CD4-positive, alpha-beta T cell treated with Interleukin-21 for 1 hour (primary cell): ENCODE data around the gene LRRC51.
"Not testable (repeated sequence)": the region's sequence is repeated elsewhere in the genome, so short reads cannot be mapped to it uniquely, and the experiment has no call there.

Experiments
- DNase-seq: peaks from one replicate; pipeline ENCODE4 v3.0.0-alpha.2; 2020

LRRC51 gene

DNA sequence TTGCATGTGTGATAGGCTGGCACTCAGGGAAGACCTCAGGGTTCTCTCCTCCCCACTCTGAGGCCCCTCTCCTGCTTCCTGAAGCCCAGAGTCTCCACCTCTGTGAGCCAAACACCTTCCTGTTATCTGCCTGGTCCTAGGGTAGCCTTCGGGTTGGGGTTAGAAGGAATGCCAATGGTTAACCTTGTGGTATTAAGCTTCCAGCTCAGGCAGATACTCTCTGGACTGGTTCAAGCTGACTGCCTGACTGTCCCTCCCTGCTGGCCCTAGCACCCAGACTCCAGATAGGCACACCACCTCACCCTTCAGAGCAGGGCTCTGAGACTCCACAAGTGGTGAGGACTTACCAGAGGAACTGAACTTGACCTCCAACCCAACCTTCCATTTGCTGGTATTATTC lies 61.9 kb downstream of the LRRC51 start:
- not testable (repeated sequence) for DNase-seq

DNA sequence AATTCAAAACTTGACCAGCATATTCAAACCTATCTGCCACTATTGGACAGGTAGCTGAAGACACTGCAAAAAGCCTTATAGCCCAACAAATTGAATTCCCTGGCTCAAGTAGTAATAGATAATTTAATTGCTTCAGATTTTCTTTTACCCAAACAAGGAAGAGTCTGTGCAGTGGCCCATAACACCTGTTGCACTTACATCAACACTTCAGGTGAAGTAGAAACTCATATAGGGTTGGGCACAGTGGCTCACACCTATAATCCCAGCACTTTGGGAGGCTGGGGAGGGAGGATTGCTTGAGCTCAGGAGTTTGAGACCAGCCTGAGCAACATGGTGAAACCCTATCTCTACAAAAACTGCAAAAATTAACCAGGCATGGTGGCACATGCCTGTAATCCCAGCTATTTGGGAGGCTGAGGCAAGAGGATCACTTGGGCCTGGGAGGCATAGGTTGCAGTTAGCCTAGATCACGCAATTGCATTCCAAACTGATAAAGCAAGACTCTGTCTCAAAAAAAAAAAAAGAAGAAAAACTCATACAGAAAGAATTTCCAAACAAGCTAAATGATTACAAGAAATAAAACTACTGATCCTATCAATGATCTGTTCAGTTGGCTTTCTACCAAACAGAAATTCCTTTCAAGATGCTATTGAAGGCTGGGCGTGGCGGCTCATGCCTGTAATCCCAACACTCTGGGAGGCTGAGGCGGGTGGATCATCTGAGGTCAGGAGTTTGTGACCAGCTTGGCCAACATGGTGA lies 64.3 kb downstream of the LRRC51 start:
- no peak for DNase-seq
